KG1 (cell line): ENCODE measurements around the gene MSL3.

ENCODE experiments used
- DNase-seq: peaks from one replicate; lab custom pipeline; 2025; lab: John Stamatoyannopoulos, UW

Gene MSL3

DNA sequence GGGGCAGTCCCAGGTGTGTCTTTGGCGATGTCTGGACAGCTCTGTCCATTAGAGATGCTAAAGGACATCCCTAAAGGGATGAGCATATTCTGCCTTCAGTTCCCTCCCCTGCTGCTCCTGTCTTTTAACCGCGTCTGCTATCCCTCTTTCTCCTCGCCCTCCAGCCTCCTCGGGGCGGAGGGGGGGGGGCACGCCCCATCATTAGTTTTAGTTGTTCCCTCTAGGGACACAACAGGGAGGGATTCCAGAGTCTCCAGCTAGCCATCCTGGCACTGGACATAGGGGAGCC is 1.1 kb downstream of the MSL3 start:
- DNase-seq = no peak

GRCh38 chrX:11759461-11760311 is 1.6 kb downstream of the MSL3 start:
- DNase-seq = peak; percentile 10

DNA sequence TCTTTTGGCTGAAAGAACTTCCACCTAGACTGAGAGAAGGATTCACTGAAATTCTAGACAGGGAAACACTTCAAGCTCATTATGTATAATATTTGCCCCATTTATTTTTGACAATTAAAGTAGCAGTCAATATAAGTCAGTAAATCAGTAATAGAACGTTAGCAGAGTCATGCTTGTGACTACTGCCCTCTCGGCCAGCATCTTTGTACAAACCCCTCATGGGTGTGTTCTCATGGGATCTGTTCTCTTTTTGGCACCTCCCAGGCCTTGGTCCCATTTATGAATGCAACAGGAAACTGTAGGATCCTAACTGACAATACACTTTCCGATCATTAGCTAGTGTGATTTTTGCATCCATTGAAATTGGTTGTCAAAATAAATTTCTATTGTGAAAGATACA is 2.9 kb downstream of the MSL3 start:
- no peak for DNase-seq

GRCh38 chrX:11764602-11765067 is 6.6 kb downstream of the MSL3 start:
- no peak for DNase-seq

DNA sequence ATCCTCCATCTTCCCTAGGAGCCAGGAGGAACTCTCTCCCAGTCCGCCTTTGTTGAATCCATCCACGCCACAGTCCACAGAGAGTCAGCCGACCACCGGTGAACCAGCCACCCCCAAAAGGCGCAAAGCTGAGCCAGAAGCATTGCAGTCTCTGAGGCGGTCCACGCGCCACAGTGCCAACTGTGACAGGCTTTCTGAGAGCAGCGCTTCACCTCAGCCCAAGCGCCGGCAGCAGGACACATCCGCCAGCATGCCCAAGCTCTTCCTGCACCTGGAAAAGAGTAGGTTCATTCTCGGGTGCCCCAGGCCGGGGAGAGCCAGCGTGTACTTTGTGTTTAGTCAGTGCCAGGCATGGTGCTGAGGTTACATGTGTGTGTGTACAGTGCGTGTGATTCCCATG is 7.4 kb downstream of the MSL3 start:
- DNase-seq = no peak

DNA sequence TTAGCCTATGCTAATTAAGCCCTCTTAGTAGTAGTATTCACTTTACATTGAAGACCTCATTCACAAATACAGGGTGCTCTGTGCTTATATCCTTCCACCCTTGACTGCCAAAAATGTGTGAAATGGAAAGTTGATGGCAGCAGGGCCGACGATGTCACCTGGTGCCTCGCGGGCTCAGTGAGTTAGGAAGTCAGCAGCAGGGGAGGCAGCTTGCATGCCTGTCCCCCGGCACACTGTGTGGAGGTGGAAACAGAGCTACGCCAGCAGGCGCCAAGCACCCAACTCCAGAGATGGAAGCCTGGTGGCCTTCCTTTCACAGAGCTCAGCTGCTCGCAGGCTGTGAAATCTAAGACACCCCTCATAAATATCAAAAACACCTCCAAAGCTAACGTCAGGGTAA is 8.4 kb downstream of the MSL3 start:
- no peak for DNase-seq

DNA sequence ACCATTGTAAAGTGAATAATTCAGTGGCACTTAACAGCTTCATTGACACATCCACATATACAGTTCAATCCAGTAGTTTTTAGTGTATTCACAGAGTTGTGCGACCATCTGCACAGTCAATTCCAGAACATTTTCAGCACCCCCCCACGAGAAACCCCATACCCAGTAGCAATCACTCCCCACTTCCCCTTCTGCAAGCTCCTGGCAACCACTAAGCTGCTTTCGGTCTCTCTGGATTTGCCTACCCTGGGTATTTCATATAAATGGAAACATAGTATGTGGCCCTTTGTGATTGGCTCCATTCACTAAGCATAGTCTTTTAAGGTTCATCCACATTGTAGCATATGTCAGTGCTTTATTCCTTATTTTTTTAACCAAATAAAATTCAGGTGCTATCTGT is 10.0 kb downstream of the MSL3 start:
- no peak for DNase-seq

DNA sequence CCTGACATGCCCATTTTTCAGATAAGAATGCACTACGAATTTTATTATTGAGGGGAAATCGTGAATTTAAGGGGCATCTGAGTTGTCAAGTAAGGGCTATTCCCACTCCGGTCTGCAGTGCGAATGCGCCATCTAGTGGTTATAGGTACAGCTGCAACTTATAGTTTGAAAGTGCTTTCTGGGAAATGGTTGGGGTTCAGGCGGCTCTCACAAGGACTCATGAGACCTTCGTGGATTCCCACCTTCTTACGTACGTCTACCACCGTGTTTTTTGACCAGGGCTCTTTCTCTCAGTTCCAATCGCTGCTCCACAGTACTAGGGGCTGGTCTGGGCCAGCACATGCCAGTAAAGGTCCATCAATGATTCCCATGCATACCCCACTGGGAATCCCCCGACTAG is 12.3 kb downstream of the MSL3 start:
- DNase-seq = peak; percentile 2

- DNase-seq = no peak
These were observed 20.2 kb downstream of the MSL3 start for GRCh38 chrX:11778230-11778629.

GRCh38 chrX:11781133-11781532 is 23.1 kb downstream of the MSL3 start:
- DNase-seq = no peak

DNA sequence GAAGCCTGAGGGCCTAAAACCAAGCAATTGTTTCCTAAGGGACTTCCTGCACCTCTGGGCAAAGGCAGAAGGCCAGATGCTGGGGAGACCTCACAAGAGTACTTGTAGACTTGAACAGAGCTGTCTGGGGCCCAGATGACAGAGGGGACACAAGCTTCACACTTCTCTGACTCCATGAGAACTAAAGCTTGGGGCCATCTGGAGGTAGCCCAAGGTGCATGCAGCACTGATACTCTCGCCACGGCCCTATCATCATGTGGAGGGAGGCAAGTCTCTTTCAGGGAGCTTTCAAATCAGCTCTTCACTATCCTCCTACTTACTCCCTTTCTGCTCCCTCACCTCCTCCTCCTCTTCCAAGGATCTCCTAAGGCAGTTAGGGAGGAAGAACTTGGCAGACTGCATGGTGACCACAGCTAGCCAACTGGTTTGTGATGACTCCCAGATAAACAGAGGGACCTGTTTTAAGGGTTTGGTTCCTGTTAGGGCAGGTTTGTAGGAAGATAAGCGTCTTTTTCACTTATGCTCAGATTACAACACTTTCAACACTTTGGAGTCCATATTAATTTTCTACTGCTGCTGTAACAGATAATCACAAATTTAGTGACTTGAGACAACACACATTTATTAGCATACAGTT is 23.8 kb downstream of the MSL3 start:
- DNase-seq = no peak

DNA sequence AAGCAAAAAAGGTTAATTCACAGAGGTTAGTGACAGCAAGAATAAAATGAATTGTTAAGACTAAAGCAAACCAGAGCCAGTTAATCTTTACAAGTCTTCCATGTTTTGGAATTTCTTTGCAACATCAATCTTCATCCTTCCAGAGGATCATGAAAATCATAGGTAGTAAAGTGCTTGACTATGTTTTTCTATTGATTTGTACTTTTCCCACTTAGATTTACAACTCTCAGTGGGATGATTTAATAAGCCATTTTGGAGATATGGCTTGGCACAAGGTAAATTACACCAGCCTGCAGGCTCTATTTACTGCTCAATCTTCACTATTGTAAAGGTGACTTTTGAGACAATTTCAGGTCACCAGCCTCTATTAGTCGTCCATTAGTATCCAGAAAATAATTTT is 26.5 kb downstream of the MSL3 start:
- DNase-seq = no peak

DNA sequence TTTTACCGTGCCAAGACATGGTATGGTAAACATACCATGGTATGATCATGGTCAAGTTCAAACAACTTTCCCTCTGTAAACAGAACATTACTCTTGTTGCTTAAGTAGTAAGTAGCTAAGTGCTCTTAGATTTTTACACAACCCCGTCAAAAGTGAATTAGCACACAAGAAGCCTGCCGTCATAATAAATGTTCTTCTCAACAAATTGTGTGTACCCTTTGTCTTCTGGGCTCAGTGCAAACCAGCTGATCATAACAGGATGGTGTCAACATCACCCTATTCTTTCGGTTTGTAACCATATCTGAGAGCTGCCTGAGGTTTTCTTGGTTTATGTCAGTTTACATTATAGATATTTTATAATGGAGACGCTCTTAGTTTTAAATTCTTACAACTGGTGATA is 28.8 kb downstream of the MSL3 start:
- no peak for DNase-seq

GRCh38 chrX:11787564-11787963 is 29.5 kb downstream of the MSL3 start:
- no peak for DNase-seq

GRCh38 chrX:11789809-11790208 is 31.8 kb downstream of the MSL3 start:
- DNase-seq = no peak

GRCh38 chrX:11791090-11791489 is 33.1 kb downstream of the MSL3 start:
- no peak for DNase-seq

GRCh38 chrX:11791537-11791936 is 33.5 kb downstream of the MSL3 start:
- DNase-seq = no peak

- no peak for DNase-seq
These were observed 34.7 kb downstream of the MSL3 start for GRCh38 chrX:11792461-11793421.

- DNase-seq = no peak
These were observed 35.7 kb downstream of the MSL3 start for GRCh38 chrX:11793734-11794133.

DNA sequence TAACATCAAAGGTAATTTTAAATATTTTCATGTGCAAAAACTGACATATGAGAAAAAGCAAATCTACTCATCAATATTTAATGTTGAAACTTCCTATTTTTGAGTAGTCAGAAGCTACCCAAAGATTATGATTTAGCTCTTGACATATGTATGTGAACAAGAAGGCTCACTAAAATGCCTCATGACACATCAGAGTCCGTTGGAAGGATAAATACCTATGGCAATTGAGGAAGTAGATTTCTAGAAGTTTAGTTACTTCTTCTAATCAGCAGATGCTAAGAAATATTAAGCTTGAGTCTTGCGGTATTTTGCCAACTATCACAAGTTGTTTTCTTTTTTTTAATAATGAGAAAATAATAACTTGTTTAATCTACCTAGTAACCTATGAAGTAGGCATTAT is 55.3 kb downstream of the MSL3 start:
- no peak for DNase-seq
